Mesodermal cell (in vitro differentiated cells): ENCODE data around the gene TBX21.

Experiments used
- H3K27ac ChIP-seq: 2 replicates; pipeline ENCODE4 v1.7.0; 2013; ENCODE audit warnings: mild to moderate bottlenecking, low read depth, low read length, moderate library complexity; ENCODE audit not compliant: severe bottlenecking
- H3K36me3 ChIP-seq: 2 replicates; pipeline ENCODE4 v1.7.1; 2013; ENCODE audit warnings: mild to moderate bottlenecking, low read length, moderate library complexity; ENCODE audit not compliant: control insufficient read depth, insufficient read depth
- H3K4me1 ChIP-seq: one replicate; pipeline ENCODE4 v1.7.1; 2013; ENCODE audit warnings: mild to moderate bottlenecking, low read length; ENCODE audit not compliant: insufficient read depth, control insufficient read depth, poor library complexity, severe bottlenecking
- H3K4me3 ChIP-seq: 2 replicates; pipeline ENCODE4 v1.7.0; 2013; ENCODE audit warnings: low read length, control low read depth, mild to moderate bottlenecking; ENCODE audit not compliant: insufficient read depth, poor library complexity, severe bottlenecking; ENCODE audit errors: extremely low read depth
- H3K9me3 ChIP-seq: 2 replicates; pipeline ENCODE4 v1.7.1; 2013; ENCODE audit warnings: mild to moderate bottlenecking, low read length, moderate library complexity; ENCODE audit not compliant: control insufficient read depth
- WGBS, 2 experiments: methylation state at CpG; one replicate each; pipeline ENCODE4 v1.1.5; 2013; ENCODE audit warnings: missing lambda C conversion rate in 2 of 2; ENCODE audit not compliant: insufficient coverage in 2 of 2; 5-methylcytosine and 5-hydroxymethylcytosine counted together

TBX21 gene

GRCh38 chr17:47700471-47701449, 32.3 kb upstream of the TBX21 start:
- Histone ChIP-seq H3K4me3 (no peak overlapping the region), H3K36me3 (peaks cover 43% of the 10 kb centered on the region), H3K9me3 (no peaks in the 10 kb centered on the region), H3K4me1 (peaks cover 6% of the 10 kb centered on the region), H3K27ac (no peak overlapping the region)
- 71 to 74% methylated on average over 1 to 6 of the region's 13 CpGs for WGBS, 2 experiments

GRCh38 chr17:47701608-47702007, 31.4 kb upstream of the TBX21 start:
- WGBS, 2 experiments: 50 to 82% methylated on average over 3 of the region's 4 CpGs
- Histone ChIP-seq H3K27ac (no peak overlapping the region), H3K36me3 (peaks cover 44% of the 10 kb centered on the region), H3K4me1 (peaks cover 13% of the 10 kb centered on the region), H3K4me3 (no peak overlapping the region), H3K9me3 (no peaks in the 10 kb centered on the region)

- no peak overlapping the region for H3K4me3 ChIP-seq
- H3K36me3 ChIP-seq: peaks cover 35% of the 10 kb centered on the region
- WGBS, 2 experiments: 87 to 97% methylated on average over 7 to 8 of the region's 12 CpGs
- peaks cover 13% of the 10 kb centered on the region for H3K4me1 ChIP-seq
- H3K27ac ChIP-seq: no peak overlapping the region
- no peaks in the 10 kb centered on the region for H3K9me3 ChIP-seq
Observed at GRCh38 chr17:47702391-47702995, 30.5 kb upstream of the TBX21 start.

- no peak overlapping the region for H3K27ac ChIP-seq
- H3K4me1 ChIP-seq: peaks cover 13% of the 10 kb centered on the region
- WGBS, 2 experiments: 91 to 95% methylated on average over 7 to 8 of the region's 15 CpGs
- H3K9me3 ChIP-seq: no peaks in the 10 kb centered on the region
- H3K4me3 ChIP-seq: no peak overlapping the region
- peaks cover 32% of the 10 kb centered on the region for H3K36me3 ChIP-seq
Observed at GRCh38 chr17:47703191-47703591, 29.8 kb upstream of the TBX21 start.

- H3K9me3 ChIP-seq: no peaks in the 10 kb centered on the region
- H3K27ac ChIP-seq: no peak overlapping the region
- WGBS, 2 experiments: 89 to 100% methylated on average over 3 to 4 of the region's 5 CpGs
- H3K36me3 ChIP-seq: peaks cover 32% of the 10 kb centered on the region
- H3K4me1 ChIP-seq: peaks cover 13% of the 10 kb centered on the region
- no peak overlapping the region for H3K4me3 ChIP-seq
Observed at GRCh38 chr17:47703671-47704070, 29.4 kb upstream of the TBX21 start.

GRCh38 chr17:47704116-47704515, 28.9 kb upstream of the TBX21 start:
- peaks cover 13% of the 10 kb centered on the region for H3K4me1 ChIP-seq
- no peak overlapping the region for H3K27ac ChIP-seq
- no peak overlapping the region for H3K4me3 ChIP-seq
- H3K9me3 ChIP-seq: no peaks in the 10 kb centered on the region
- 86 to 90% methylated on average over 10 to 13 of the region's 14 CpGs for WGBS, 2 experiments
- H3K36me3 ChIP-seq: peaks cover 32% of the 10 kb centered on the region

- no peak overlapping the region for H3K27ac ChIP-seq
- no peak overlapping the region for H3K4me3 ChIP-seq
- 79 to 89% methylated on average over 5 to 6 of the region's 6 CpGs for WGBS, 2 experiments
- no peaks in the 10 kb centered on the region for H3K9me3 ChIP-seq
- peaks cover 32% of the 10 kb centered on the region for H3K36me3 ChIP-seq
- H3K4me1 ChIP-seq: peaks cover 13% of the 10 kb centered on the region
Observed at GRCh38 chr17:47704736-47705135, 28.3 kb upstream of the TBX21 start.

- H3K9me3 ChIP-seq: no peaks in the 10 kb centered on the region
- no peak overlapping the region for H3K27ac ChIP-seq
- H3K36me3 ChIP-seq: peaks cover 35% of the 10 kb centered on the region
- WGBS, 2 experiments: 87 to 90% methylated on average over 10 to 12 of the region's 12 CpGs
- H3K4me1 ChIP-seq: peaks cover 13% of the 10 kb centered on the region
- H3K4me3 ChIP-seq: no peak overlapping the region
Observed at GRCh38 chr17:47705536-47706530, 27.2 kb upstream of the TBX21 start.

- Histone ChIP-seq H3K4me3 (no peak overlapping the region), H3K4me1 (peaks cover 10% of the 10 kb centered on the region), H3K9me3 (no peaks in the 10 kb centered on the region), H3K36me3 (peaks cover 37% of the 10 kb centered on the region), H3K27ac (no peak overlapping the region)
- 93 to 100% methylated on average over 2 to 3 of the region's 4 CpGs for WGBS, 2 experiments
Observed at GRCh38 chr17:47707056-47707804, 25.8 kb upstream of the TBX21 start.
